K562 (cell line): Measurements from ENCODE around the gene TTC4.

ENCODE experiments used
- BRF1 ChIP-seq: IDR thresholded peaks from 3 replicates; pipeline ENCODE4 v1.6.1; 2011; ENCODE audit warnings: borderline replicate concordance, mild to moderate bottlenecking; ENCODE audit not compliant: insufficient read length; ENCODE audit errors: extremely low read depth
- CBX5 ChIP-seq: IDR thresholded peaks from 2 replicates; pipeline ENCODE4 v1.6.1; 2014; ENCODE audit warnings: low read depth, borderline replicate concordance
- EGR1 ChIP-seq: fragments of 450-650 bp; conservative IDR thresholded peaks from 2 replicates; pipeline ENCODE4 v1.6.1; 2017; ENCODE audit warnings: mild to moderate bottlenecking
- IRF2 ChIP-seq: sonication (generic); formaldehyde crosslinking; IDR thresholded peaks from 2 replicates; pipeline ENCODE4 v1.8.1; 2022; ENCODE audit warnings: mild to moderate bottlenecking, missing genetic modification reagents
- JUND ChIP-seq, 2 experiments: IDR thresholded peaks; 2 replicates in 1 of 2; 3 replicates in 1 of 2; pipeline ENCODE4 v1.6.1; 2011; ENCODE audit warnings: borderline replicate concordance in 2 of 2, low read depth in 2 of 2, low read length in 2 of 2, improper control_type of control experiment in 1 of 2, missing biosample characterization in 1 of 2, missing genetic modification characterization in 1 of 2, missing genetic modification reagents in 1 of 2
- RFX5 ChIP-seq: IDR thresholded peaks from 2 replicates; pipeline ENCODE4 v1.6.1; 2011; ENCODE audit warnings: low read depth, mild to moderate bottlenecking, improper control_type of control experiment, low read length
- TBL1XR1 ChIP-seq, 2 experiments: IDR thresholded peaks; 2 replicates each; pipeline ENCODE4 v1.6.1; 2012; ENCODE audit warnings: improper control_type of control experiment in 2 of 2, low read length in 2 of 2, mild to moderate bottlenecking in 1 of 2
- YY1 ChIP-seq, 3 experiments: IDR thresholded peaks; 2 replicates each; pipeline ENCODE4 v1.6.1; 2011; ENCODE audit warnings: low read length in 2 of 3, mild to moderate bottlenecking in 2 of 3, moderate library complexity in 2 of 3, borderline replicate concordance in 1 of 3, control low read depth in 1 of 3, low read depth in 1 of 3; ENCODE audit not compliant: insufficient read depth in 3 of 3, insufficient replicate concordance in 2 of 3, control insufficient read depth in 1 of 3, insufficient read length in 1 of 3; ENCODE audit errors: extremely low read depth in 1 of 3
- ZFX ChIP-seq: sonication (generic); formaldehyde crosslinking; IDR thresholded peaks from 2 replicates; pipeline ENCODE4 v1.8.0; 2022; ENCODE audit warnings: mild to moderate bottlenecking, missing genetic modification reagents, moderate library complexity
- TF ChIP-seq, protein P1 (sequence below): sonication (generic); formaldehyde crosslinking; IDR thresholded peaks from 2 replicates; pipeline ENCODE4 v1.5.0; 2020; ENCODE audit warnings: missing genetic modification reagents
- TF ChIP-seq, protein P2 (sequence below): sonication (generic); formaldehyde crosslinking; IDR thresholded peaks from 2 replicates; pipeline ENCODE4 v1.8.0; 2022; ENCODE audit warnings: mild to moderate bottlenecking, missing genetic modification reagents
- TF ChIP-seq, protein P3 (sequence below): fragments of 450-650 bp; IDR thresholded peaks from 2 replicates; pipeline ENCODE4 v1.6.1; 2016; ENCODE audit warnings: low read depth, mild to moderate bottlenecking, moderate library complexity
- TF ChIP-seq, protein P4 (sequence below): sonication (generic); formaldehyde crosslinking; IDR thresholded peaks from 2 replicates; pipeline ENCODE4 v1.9.0; 2022; ENCODE audit warnings: mild to moderate bottlenecking, missing genetic modification reagents
- TF ChIP-seq, protein P5 (sequence below), 3 experiments: IDR thresholded peaks in 2 of 3; conservative IDR thresholded peaks in 1 of 3; 2 replicates each; pipeline ENCODE4 v1.5.1; 2011 to 2012; ENCODE audit warnings: low read length in 3 of 3, mild to moderate bottlenecking in 3 of 3, control low read depth in 2 of 3, improper control_type of control experiment in 1 of 3, inconsistent platforms in 1 of 3, low read depth in 1 of 3, mixed read lengths in 1 of 3, moderate library complexity in 1 of 3; ENCODE audit not compliant: insufficient read depth in 2 of 3

DNA sequence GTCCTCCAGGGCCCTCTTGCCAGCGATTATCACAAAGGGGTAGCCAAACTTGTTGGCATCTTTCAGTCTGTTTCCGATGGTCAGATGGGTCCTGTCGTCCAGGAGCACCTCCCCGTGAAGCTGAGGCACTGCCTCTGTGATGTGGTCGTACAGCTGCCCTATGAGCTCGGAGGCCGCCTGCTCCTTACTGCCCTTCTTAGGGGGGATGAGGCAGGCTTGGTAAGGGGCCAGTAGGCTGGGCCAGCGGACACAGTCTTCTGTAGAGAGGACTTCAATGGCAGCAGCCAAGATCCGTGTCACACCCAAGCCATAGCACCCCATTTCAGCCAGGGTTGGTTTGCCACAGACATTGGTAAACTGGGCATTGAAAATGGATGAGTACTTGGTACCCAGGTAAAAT lies 42.2 kb downstream of the TTC4 start:
- TF ChIP-seq, protein P1, sequence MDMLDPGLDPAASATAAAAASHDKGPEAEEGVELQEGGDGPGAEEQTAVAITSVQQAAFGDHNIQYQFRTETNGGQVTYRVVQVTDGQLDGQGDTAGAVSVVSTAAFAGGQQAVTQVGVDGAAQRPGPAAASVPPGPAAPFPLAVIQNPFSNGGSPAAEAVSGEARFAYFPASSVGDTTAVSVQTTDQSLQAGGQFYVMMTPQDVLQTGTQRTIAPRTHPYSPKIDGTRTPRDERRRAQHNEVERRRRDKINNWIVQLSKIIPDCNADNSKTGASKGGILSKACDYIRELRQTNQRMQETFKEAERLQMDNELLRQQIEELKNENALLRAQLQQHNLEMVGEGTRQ (CRISPR knock-in tag), result no peak
- TF ChIP-seq ZFX (CRISPR knock-in tag) (no peak), CBX5 (no peak), YY1 (IDR thresholded peaks at IDR 0.05; ENCODE audit: borderline replicate concordance in 1 of 3, control insufficient read depth in 1 of 3, extremely low read depth in 1 of 3, insufficient read depth in 3 of 3, insufficient read length in 1 of 3, insufficient replicate concordance in 2 of 3, low read depth in 1 of 3, low read length in 2 of 3) (no peak), TBL1XR1 (IDR thresholded peaks at IDR 0.05; ENCODE audit: low read length in 2 of 2) (no peak), BRF1 (no peak), EGR1 (no peak), RFX5 (no peak), JUND (IDR thresholded peaks at IDR 0.05; ENCODE audit: borderline replicate concordance, low read depth, low read length) (no peak), JUND (tag; IDR thresholded peaks at IDR 0.05; ENCODE audit: borderline replicate concordance, low read depth, low read length) (no peak), IRF2 (CRISPR knock-in tag) (no peak)
- TF ChIP-seq, protein P2, sequence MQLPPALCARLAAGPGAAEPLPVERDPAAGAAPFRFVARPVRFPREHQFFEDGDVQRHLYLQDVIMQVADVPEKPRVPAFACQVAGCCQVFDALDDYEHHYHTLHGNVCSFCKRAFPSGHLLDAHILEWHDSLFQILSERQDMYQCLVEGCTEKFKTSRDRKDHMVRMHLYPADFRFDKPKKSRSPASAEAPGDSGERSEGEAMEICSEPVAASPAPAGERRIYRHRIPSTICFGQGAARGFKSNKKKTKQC, result no peak
- TF ChIP-seq, protein P3, sequence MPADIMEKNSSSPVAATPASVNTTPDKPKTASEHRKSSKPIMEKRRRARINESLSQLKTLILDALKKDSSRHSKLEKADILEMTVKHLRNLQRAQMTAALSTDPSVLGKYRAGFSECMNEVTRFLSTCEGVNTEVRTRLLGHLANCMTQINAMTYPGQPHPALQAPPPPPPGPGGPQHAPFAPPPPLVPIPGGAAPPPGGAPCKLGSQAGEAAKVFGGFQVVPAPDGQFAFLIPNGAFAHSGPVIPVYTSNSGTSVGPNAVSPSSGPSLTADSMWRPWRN, result no peak
- TF ChIP-seq, protein P4, sequence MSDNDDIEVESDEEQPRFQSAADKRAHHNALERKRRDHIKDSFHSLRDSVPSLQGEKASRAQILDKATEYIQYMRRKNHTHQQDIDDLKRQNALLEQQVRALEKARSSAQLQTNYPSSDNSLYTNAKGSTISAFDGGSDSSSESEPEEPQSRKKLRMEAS (CRISPR knock-in tag), result no peak
- TF ChIP-seq, protein P5, sequence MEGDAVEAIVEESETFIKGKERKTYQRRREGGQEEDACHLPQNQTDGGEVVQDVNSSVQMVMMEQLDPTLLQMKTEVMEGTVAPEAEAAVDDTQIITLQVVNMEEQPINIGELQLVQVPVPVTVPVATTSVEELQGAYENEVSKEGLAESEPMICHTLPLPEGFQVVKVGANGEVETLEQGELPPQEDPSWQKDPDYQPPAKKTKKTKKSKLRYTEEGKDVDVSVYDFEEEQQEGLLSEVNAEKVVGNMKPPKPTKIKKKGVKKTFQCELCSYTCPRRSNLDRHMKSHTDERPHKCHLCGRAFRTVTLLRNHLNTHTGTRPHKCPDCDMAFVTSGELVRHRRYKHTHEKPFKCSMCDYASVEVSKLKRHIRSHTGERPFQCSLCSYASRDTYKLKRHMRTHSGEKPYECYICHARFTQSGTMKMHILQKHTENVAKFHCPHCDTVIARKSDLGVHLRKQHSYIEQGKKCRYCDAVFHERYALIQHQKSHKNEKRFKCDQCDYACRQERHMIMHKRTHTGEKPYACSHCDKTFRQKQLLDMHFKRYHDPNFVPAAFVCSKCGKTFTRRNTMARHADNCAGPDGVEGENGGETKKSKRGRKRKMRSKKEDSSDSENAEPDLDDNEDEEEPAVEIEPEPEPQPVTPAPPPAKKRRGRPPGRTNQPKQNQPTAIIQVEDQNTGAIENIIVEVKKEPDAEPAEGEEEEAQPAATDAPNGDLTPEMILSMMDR (IDR thresholded peaks at IDR 0.05 in 2 of 3, conservative IDR thresholded peaks at IDR 0.05 in 1 of 3; ENCODE audit: insufficient read depth in 2 of 3, low read depth in 1 of 3, low read length in 3 of 3), result no peak
